Mucosa of gallbladder (tissue), 1 donor: ENCODE results near the gene HABP4. TPM values are rescaled to one million over a fixed set of nuclear protein-coding genes. Genes with fewer than 3 reads are reported as not detected.
"Not testable (repeated sequence)": the region's sequence is repeated elsewhere in the genome, so short reads cannot be mapped to it uniquely, and the experiment has no call there.

ENCODE experiments used
- DNase-seq: peaks from one replicate; pipeline ENCODE4 v3.0.0-alpha.2; 2020; ENCODE audit warnings: low spot score
- total RNA-seq: library from RNA; stranded (reverse); gene quantifications from one replicate; pipeline ENCODE4 v1.2.1, GENCODE V29; 2021
- donor health status: DM: no; HTN: no; CAD: no.

Gene HABP4
- total RNA-seq, 1 donor from 2014 or later, result 17.4 TPM

DNA sequence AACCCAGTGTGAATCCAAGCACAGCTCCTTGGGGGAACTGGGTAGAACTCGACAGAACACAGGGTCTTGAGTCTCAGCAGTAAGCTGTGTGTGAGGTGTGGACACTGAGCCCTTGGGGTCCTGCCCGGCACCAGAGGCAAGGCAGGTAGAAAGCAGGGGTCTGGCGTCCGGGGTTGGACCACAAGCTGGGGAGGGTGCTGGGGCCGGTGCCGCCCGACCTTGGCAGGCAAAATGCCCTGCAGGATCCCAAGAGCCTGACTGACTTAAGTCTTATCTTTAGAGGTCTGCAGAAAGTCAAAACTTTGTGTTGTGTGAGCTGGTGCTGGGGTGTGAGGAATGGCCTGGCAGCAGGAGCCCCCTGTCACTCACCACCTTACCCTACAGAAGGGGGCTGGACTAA lies 49.3 kb downstream of the HABP4 start:
- DNase-seq, result no peak

DNA sequence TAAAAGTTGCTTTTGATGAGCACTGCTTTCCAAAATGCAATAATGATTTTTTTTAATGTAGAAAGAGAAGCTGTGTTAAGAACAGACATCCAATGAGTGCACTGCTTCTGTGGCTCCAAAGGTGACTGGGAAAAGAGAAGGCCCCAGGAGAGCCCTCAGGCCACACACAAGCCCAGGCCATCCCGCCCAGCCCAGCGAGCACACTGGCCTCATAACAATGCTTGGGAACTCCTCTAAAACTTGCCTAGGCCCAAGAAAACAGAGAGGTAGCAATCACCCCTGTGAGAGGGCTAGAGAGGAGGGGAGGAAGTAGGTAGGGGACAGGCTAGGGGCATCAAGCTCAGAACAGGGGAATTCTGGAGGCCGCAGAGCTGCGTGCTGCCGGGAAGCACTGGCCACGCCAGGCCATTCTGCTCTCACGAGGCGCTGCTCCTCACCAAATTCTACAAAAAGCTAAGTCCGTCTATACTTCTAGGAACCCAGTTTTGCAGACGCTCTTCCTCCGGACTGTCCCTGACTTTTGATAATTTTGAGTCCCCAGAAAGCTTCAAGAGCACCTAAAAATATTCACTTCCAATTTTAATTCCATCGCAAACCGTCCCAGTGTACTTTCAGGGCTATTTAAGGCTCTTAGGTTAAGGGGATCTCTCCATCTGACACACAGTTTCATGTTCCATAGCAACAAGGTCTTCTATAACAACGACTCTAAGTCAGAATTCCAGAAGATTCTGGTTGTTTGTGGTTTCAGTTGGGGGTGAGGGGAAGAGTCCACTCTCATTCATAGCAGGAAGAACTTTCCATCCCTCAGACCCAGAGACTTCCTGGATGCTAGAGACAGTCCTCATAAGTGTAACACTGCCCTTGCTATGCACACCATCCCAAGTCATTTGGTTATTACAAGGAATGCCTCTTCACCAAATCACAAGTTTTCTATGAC lies 51.0 kb downstream of the HABP4 start:
- DNase-seq, result no peak

GRCh38 chr9:96501633-96502538 lies 51.9 kb downstream of the HABP4 start:
- no peak for DNase-seq

GRCh38 chr9:96502539-96503373 lies 52.8 kb downstream of the HABP4 start:
- DNase-seq, result no peak

GRCh38 chr9:96503374-96503748 lies 53.4 kb downstream of the HABP4 start:
- not testable (repeated sequence) for DNase-seq

DNA sequence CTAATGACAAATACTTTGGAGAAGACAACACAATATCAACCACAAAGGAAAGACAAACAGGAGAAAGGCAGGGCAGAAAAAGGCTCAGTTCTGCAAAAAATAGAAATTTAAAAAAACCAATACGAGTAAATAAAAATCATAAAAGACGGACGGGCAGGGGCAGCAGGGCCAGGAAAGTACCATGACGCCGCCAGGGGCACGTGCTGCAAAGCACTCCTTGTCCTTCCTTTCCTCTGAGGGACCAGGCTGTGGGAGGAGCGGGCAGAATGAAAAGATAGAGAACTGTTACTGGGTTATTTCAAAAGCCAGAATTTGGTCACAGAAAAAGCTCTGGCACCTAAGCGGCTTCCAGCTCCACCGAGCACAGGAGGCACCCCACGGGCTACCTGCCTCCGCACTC lies 53.9 kb downstream of the HABP4 start:
- DNase-seq, result no peak

GRCh38 chr9:96505316-96505991 lies 55.5 kb downstream of the HABP4 start:
- no peak for DNase-seq

GRCh38 chr9:96508227-96508940 lies 58.4 kb downstream of the HABP4 start:
- DNase-seq, result no peak

GRCh38 chr9:96509026-96509425 lies 59.1 kb downstream of the HABP4 start:
- no peak for DNase-seq

GRCh38 chr9:96509848-96510247 lies 59.9 kb downstream of the HABP4 start:
- DNase-seq, result no peak

- no peak for DNase-seq
Measured at GRCh38 chr9:96510258-96510657, 60.3 kb downstream of the HABP4 start.

DNA sequence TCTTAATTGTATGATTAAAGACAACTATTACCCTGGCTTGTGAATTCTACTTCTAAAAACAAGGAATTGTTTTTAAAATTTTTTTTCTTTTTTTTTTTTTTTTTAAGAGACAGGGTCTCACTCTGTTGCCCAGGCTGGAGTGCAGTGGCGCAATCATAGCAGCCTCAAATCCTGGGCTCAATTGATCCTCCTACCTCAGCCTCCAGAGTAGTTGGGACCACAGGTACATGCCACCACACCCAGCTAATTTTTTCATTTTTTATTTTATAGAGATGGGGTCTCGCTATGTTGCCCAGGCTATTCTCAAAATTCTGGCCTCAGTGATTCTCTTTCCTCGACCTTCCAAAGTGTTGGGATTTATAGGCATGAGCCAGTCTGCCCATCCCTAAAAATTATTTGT lies 62.3 kb downstream of the HABP4 start:
- DNase-seq, result no peak

- DNase-seq, result no peak
Measured at GRCh38 chr9:96513622-96514021, 63.7 kb downstream of the HABP4 start.

GRCh38 chr9:96514108-96514799 lies 64.3 kb downstream of the HABP4 start:
- DNase-seq, result no peak

DNA sequence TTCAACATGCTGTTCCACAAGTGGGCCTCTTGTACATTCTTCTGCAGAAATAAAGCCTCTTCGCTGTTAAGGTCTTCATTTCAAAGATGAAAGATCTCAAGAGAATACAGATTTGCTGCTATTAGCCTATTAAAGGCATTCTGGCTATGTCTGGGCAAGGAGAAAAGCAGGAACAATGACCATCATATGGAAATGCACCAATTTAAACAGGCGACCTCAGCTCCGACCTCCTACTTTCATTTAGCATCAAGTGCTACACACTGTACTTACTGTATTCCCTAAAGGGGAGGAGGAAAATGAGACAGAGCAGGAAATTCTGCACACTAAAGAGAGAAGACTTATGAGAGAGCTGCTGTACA lies 64.8 kb downstream of the HABP4 start:
- no peak for DNase-seq

- DNase-seq, result no peak
Measured at GRCh38 chr9:96515621-96516470, 65.9 kb downstream of the HABP4 start.

DNA sequence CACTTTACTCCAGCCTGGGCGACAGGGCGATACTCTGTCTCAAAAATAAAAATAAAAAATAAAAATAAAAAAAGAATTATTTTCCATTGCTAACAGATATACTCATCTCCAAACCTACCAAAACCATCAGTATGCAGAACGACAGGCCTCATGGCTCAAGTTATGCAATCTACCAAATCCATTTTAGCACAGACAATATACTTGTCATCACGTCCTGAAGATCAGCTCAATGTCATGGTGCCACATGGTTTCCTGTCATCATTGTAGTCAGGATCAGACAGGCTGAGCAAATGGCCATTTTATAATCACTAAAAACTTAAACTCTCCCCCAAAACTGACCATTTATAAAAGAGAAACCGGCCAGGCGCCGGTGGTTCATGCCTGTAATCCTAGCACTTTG lies 69.1 kb downstream of the HABP4 start:
- DNase-seq, result no peak

- DNase-seq, result no peak
Measured at GRCh38 chr9:96519787-96520186, 69.8 kb downstream of the HABP4 start.

GRCh38 chr9:96522366-96522765 lies 72.4 kb downstream of the HABP4 start:
- no peak for DNase-seq
